Measurements from ENCODE around the gene SAMD4B.

SAMD4B gene

DNA sequence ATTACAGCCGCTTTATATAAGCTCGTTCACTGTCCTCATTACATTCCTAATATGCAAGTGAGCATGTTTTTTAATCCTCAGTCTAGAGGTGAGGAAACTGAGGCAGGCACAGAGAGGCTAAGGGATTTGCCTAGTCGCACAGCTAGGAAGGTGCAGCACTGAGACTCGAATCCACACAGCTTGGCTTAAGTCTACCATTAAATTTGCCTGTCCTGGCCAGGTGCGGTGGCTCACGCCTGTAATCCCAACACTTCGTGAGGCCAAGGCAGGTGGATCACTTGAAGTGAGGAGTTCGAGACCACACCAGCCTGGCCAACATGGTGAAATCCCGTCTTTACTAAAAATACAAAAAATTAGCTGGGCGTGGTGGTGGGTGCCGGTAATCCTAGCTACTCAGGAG, 85.5 kb downstream of the SAMD4B start:
- H3K4me3 ChIP-seq (replicated peaks; ENCODE audit: low read depth, low read length): no peak overlapping the region
- H3K36me3 ChIP-seq (ENCODE audit: control insufficient read depth, insufficient read depth, low read length): peaks cover 21% of the 10 kb centered on the region
- TF ChIP-seq, protein P1, sequence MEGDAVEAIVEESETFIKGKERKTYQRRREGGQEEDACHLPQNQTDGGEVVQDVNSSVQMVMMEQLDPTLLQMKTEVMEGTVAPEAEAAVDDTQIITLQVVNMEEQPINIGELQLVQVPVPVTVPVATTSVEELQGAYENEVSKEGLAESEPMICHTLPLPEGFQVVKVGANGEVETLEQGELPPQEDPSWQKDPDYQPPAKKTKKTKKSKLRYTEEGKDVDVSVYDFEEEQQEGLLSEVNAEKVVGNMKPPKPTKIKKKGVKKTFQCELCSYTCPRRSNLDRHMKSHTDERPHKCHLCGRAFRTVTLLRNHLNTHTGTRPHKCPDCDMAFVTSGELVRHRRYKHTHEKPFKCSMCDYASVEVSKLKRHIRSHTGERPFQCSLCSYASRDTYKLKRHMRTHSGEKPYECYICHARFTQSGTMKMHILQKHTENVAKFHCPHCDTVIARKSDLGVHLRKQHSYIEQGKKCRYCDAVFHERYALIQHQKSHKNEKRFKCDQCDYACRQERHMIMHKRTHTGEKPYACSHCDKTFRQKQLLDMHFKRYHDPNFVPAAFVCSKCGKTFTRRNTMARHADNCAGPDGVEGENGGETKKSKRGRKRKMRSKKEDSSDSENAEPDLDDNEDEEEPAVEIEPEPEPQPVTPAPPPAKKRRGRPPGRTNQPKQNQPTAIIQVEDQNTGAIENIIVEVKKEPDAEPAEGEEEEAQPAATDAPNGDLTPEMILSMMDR (IDR thresholded peaks at IDR 0.05; ENCODE audit: insufficient read depth, low read length, poor library complexity, severe bottlenecking): no peak

DNA sequence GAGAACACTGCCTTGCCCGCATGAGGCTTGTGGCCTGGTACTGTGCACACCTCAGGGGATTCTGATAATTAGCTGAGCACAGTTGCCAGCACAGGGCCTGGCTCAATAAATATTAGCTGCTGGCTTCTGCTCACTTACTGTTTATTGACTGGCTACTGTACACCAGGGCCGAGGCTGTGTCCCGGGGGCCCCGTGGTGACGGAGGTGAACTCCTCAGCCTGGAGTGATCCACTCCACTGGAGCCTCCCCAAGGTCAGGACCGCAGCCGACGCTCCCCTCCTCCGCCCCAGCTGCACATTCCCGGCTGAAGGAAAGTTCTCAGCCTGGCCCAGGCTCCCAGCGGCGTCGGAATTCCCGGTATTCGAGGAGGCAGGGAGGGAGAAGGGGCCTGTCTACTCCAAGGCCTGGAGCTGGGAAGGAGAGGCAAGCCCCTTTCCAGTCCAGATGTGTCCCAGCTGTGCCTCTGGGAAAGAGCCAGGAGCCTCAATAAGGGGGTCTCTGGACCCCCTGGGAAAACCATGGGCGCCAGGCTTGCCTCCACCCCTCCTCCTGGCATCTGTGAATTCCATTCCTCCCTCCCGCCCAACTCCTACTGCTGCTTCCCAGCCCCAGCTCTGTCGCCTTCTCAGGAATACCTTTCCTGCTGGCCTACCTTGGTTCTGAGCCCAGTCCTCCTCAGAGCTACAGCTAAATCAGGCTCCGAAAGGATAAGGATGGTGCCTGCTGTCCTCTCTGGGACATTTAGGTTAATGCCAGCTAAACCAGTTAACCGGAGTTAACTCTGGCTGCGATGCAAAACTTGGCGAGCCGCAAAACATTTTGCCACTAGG, 86.3 kb downstream of the SAMD4B start:
- Histone ChIP-seq H3K36me3 (ENCODE audit: control insufficient read depth, insufficient read depth, low read length) (peaks cover 25% of the 10 kb centered on the region), H3K27me3 (replicated peaks; ENCODE audit: control insufficient read depth, insufficient read depth, low read length) (no peaks in the 10 kb centered on the region), H3K4me3 (replicated peaks; ENCODE audit: low read depth, low read length) (no peak overlapping the region)
- TF ChIP-seq, protein P1 (IDR thresholded peaks at IDR 0.05; ENCODE audit: insufficient read depth, low read length, poor library complexity, severe bottlenecking): no peak
- no peak for DNase-seq (ENCODE audit: extremely low read depth, insufficient read length)

More for the DNA sequence above, 85.5 kb downstream of the SAMD4B start:
- DNase-seq (ENCODE audit: extremely low read depth, insufficient read length): no peak
- no peaks in the 10 kb centered on the region for H3K27me3 ChIP-seq (replicated peaks; ENCODE audit: control insufficient read depth, insufficient read depth, low read length)

DNA sequence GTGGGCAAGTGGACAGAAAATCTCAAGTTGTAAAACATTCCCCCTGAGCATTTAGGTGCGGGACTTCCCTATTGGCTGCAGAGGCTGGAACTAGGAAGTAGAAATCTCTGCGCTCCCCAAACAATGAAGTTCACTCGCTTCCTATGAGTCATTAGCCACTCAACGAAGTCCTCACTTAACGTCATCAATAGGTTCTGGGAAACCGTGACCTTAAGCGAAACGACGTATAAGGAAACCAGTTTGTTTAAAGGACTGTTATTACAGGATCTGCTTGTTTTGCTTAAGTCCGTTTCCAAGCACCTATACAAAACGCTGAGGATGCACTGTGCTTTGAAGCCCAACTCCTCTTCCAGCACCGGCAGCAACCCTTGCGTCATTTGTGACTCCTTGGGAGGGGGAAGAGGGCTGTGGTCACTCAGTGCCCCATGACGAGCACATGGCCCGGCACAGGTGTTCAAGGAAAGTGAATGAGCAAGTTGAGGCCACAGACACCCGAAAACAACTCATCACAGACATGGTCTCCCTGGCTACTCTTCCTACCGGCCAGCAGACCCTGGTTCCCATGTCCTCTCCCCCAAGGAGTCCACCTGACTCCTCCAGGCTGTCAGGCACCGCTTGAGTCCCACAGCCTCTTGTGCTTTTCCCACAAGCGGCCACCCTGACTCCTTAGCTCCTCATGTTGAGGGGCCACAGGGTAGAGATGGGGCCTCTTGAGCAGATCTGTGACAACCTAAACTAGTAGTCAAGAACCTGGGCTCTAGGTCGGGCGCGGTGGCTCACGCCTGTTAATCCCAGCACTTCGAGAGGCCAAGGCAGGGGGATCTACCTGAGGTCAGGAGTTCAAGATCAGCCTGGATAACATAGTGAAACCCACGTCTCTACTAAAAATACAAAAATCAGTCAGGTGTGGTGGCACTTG, 88.7 kb downstream of the SAMD4B start:
- DNase-seq (ENCODE audit: extremely low read depth, insufficient read length): peak; percentile 82
- TF ChIP-seq, protein P1 (IDR thresholded peaks at IDR 0.05; ENCODE audit: insufficient read depth, low read length, poor library complexity, severe bottlenecking): no peak
- Histone ChIP-seq H3K36me3 (ENCODE audit: control insufficient read depth, insufficient read depth, low read length) (peaks cover 27% of the 10 kb centered on the region), H3K4me3 (replicated peaks; ENCODE audit: low read depth, low read length) (0 out of 2 replicates have a peak overlapping the region, but pooled peaks have one; percentile 1), H3K27me3 (replicated peaks; ENCODE audit: control insufficient read depth, insufficient read depth, low read length) (no peaks in the 10 kb centered on the region)

DNA sequence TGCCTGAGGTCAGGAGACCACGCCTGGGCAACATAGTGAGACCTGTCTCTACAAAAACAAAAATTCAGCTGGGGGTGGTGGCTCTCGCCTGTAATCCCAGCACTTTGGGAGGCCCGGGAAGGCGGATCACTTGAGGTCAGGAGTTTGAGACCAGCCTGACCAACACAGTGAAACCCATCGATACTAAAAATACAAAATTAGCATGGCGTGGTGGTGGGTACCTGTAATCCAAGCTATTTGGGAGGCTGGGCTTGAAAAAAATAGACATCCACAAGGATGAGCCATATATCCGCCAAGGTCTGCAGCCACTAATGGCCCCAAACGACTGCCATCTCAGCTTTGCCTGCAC, 90.4 kb downstream of the SAMD4B start:
- Histone ChIP-seq H3K4me3 (replicated peaks; ENCODE audit: low read depth, low read length) (no peak overlapping the region), H3K27me3 (replicated peaks; ENCODE audit: control insufficient read depth, insufficient read depth, low read length) (no peaks in the 10 kb centered on the region), H3K36me3 (ENCODE audit: control insufficient read depth, insufficient read depth, low read length) (peaks cover 27% of the 10 kb centered on the region)
- TF ChIP-seq, protein P1 (IDR thresholded peaks at IDR 0.05; ENCODE audit: insufficient read depth, low read length, poor library complexity, severe bottlenecking): no peak
- no peak for DNase-seq (ENCODE audit: extremely low read depth, insufficient read length)

DNA sequence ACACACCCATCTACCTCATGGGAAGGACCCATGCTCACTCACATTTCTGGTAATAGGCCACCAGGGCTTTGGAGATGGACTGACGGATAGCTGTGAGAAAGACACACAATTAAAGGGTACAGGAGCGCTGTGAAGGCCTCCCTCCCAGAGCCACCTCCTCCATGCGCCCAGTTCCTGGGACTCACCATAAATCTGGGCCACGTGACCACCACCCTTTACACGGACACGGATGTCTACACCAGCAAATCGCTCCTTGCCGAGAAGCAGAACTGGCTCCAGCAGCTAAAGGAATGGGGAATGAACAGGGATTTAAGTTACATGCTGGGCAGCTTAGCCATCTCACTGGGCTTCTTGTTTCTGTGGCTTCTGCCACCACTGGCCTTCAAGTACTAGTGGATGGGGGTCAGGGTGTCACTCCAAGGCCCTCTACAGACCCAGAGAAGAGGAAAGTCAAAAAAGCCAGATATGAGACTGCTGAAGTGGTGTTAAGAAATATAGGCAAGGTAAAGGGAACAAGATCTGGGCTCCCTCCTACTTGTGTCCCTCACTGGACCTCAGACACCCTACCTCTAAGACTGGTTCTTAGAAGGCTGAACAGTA, 91.4 kb downstream of the SAMD4B start:
- DNase-seq (ENCODE audit: extremely low read depth, insufficient read length): no peak
- Histone ChIP-seq H3K27me3 (replicated peaks; ENCODE audit: control insufficient read depth, insufficient read depth, low read length) (no peaks in the 10 kb centered on the region), H3K36me3 (ENCODE audit: control insufficient read depth, insufficient read depth, low read length) (peaks cover 27% of the 10 kb centered on the region), H3K4me3 (replicated peaks; ENCODE audit: low read depth, low read length) (peak overlapping the region; percentile 74)
- TF ChIP-seq, protein P1 (IDR thresholded peaks at IDR 0.05; ENCODE audit: insufficient read depth, low read length, poor library complexity, severe bottlenecking): no peak

All from GM06990 (cell line).